Glomerular endothelial cell (primary cell): Measurements from ENCODE around the gene MROH2B. TPM values are rescaled to one million over a fixed set of nuclear protein-coding genes. Genes with fewer than 3 reads are reported as not detected.
"Not testable (repeated sequence)": the region's sequence is repeated elsewhere in the genome, so short reads cannot be mapped to it uniquely, and the experiment has no call there.

Experiments used
- DNase-seq: peaks from one replicate; pipeline ENCODE4 v3.0.0-alpha.2; 2011; ENCODE audit warnings: low read depth, low spot score; ENCODE audit errors: extremely low read depth
- total RNA-seq: library from RNA; depleted of rRNA; stranded (reverse); fragments of >200 nt; gene quantifications from 2 replicates; pipeline ENCODE4 v1.2.3, GENCODE V29; 2015

Gene MROH2B
- total RNA-seq, 1 donor from 2014 or later = not detected

GRCh38 chr5:41032973-41033372, 38.2 kb downstream of the MROH2B start:
- no peak for DNase-seq

DNA sequence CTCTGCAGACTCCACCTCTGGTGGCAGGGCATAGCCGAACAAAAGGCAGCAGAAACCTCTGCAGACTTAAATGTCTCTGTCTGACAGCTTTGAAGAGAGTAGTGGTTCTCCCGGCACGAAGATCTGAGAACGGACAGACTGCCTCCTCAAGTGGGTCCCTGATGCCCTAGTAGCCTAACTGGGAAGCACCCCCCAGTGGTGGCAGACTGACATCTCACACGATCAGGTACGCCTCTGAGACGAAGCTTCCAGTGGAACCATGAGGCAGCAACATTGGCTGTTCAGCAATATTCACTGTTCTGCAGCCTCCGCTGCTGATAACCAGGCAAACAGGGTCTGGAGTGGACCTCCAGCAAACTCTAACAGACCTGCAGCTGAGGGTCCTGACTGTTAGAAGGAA, 48.5 kb downstream of the MROH2B start:
- DNase-seq = not testable (repeated sequence)

DNA sequence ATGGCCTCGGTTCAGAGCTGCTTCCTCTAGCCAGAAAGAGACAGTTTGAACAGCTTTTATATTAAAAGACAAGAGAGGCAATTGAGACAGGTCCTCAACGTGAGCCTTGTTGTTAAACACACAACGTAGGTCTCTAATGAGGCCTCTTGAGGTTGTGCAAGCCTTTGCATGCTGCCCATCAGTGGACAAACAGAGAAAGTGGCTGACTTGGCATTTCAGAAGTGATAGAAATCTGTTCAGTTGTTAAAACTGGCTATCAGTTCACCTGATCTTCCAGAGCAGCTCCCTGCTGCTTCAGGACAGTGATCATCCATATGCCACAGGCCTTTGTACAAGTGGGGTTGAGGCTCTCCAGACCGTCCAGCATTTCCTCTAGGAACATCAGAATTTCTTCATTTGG, 58.8 kb downstream of the MROH2B start:
- no peak for DNase-seq

GRCh38 chr5:41010572-41010971, 60.6 kb downstream of the MROH2B start:
- no peak for DNase-seq

DNA sequence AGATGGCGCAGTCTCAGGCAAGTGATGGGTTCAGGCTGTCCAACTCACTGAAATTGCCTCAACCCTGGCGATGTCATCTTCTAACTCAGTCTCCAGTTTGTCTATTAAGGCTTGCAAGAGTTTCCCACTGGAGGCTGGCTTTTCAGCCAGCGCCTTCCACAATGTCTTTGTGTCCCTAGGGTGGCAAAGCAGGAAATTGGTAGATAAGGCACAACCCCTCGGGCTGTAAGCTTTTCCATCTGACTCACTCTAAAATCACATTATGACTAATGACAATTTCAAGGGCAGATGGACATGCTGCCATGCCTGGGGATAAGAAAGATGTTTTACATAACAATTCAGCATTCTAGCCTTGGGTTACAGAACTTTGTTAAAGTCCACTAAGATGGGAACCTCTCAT, 61.9 kb downstream of the MROH2B start:
- DNase-seq = no peak

DNA sequence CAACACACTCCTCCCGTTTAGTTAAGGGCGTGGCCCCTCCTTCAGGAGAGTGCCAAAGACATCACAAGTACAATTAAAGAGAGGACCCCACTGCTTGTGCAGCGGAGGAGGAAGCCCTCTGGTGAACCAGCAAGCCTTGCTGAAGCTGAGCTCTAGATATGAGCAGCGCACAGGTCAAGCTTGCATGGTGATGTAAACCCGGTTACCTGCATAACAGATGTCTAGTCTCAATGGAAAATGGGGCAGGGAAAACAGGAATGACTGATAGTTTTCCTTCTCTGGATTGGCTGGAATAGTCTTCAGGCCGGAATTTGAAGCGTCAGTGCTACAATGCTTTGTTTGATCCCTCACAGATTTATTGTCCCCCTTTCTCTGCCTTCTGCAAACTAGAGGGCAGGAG, 66.2 kb downstream of the MROH2B start:
- no peak for DNase-seq

DNA sequence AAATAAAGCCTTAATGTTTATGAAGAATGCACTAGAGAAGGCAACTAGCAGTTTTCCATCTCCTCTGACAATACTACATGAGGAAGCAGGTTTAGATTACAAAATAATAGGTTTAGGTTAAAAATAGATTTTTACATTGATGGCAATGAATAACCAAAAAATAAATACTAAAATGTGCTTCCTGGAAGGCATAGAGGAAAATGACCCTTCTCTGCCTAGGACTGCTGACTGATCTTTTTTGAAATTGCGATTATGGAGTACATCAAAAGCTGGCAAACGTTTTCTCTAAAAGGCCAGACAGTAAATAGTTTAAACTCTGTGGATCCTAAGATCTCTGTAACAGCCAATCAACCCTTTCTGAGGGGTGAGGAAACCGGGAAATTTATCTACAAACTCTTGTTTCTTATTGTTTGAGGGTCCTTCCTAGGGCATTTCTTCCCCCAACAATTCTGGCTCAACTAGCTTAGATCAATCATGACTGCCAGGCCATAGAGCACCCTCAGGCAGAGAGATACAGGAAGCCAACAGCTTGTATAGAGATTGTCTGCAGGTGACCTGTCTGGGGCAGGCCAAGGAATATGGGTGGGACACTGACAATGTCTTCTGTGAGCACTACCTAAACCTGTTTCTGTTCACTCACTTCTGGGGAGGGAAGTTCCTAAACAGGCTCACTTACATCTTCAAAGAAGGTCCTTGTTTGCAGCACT, 67.3 kb downstream of the MROH2B start:
- no peak for DNase-seq

- DNase-seq = no peak
Observed at GRCh38 chr5:40999966-41000365, 71.2 kb downstream of the MROH2B start.

- no peak for DNase-seq
Observed at GRCh38 chr5:40999142-40999541, 72.0 kb downstream of the MROH2B start.

DNA sequence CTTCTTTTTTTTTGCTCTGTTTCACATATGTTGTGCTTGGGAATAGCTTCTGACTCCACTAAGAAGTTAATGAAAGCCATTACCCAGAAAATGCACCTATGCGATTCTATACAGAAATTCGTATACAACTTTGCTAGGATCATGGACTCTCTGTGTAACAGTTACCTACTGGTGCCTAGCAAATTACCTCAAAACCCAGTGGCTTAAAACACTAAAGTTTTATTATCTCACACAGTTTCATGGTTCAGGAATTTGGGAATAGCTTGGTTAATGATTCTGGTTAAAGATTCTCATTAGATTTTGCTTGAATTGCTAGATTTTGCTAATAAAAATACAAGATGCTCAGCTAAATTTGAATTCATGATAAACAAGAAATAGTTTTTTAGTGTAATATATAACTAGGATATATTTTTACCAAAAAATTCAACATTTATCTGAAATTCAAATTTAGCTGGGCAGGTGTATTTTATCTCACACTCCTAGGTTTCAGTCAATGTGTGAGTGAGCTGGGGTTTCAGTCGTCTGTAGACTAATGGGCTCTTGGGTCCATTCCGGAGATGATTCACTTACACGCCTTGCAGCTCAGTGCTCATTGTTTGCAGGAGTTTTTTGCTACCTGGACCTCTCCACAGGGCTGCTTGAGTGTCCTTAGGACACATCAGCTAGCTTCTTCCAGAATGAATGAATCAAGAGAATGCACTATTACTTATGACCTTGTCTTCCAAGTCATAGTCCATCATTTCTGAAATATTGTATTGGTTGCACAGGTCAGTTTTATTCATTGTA, 75.1 kb downstream of the MROH2B start:
- DNase-seq = no peak

- DNase-seq = no peak
Observed at GRCh38 chr5:40991981-40992559, 79.1 kb downstream of the MROH2B start.

DNA sequence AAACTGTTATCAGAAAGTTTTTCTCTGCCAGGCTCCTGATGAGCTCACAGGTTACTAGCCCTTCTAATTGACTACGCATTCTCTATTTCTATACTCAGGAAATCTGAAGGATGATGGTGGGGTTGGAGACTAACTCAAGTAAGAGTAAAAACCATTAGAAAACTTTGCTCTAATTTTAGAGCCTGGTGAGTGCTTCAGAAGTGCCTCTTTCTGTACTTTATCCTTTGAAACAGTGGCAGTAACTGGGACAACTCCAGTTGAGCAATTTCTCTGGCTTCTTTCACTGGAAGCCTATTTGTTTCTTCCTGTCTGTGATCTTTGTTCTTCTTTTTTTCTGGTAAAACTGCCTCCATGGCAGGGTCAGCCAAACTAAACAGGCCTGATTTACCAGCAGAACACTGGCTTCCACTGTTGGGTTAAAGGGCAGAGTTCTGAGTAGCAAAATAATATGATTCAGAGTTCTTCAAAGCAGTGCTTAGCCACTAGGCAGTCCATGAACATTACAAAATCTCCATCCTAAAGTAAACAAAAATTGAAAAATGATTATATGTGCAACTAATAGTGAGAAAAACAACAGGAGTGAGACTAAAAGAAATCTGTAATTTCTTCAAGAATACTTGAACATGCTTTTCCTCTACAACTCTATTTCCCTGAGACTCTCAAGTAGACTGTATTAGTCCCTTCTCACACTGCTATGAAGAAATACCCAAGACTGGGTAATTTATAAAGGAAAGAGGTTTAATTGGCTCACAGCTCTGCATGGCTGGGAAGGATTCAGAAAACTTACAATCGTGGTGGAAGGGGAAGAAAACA, 79.8 kb downstream of the MROH2B start:
- no peak for DNase-seq

- no peak for DNase-seq
Observed at GRCh38 chr5:40988746-40989510, 82.2 kb downstream of the MROH2B start.

DNA sequence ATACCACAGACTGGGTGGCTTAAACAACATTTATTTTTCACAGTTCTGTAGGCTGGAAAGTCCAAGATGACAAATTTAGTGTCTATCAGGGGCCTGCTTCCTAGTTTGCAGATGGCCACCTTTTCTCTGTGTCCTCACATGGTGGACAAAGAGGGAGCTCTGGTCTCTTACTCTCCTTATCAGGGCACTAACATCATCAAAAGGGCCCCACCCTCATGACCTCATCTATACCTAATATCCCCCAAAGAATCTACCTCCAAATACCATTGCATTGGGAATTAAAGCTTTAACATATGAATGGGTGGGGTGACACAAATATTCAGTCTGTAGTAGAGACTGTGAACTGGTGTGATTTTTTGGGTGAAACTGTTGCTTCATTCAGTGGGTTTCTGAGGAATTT, 83.8 kb downstream of the MROH2B start:
- no peak for DNase-seq

GRCh38 chr5:40986666-40987065, 84.5 kb downstream of the MROH2B start:
- no peak for DNase-seq

DNA sequence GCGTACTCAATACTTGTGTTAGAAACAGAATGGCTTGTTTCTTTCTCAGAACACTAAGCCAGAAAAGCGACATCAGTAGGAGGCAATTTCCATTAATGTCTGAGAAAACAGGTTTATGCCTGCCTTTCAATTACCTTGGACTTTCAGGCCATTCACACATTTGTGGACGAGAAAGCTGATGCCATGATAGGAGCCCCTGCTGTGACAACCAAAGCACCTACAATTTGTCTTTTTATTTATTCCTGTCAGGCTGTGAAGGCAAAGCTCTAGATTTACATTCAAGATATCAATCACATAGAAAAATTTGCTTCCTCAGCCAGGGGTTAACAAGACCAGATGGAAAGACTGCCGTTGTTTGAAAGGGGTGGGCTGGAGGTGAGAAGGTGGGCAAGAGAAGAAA, 85.6 kb downstream of the MROH2B start:
- no peak for DNase-seq

GRCh38 chr5:40984884-40985283, 86.3 kb downstream of the MROH2B start:
- DNase-seq = no peak

GRCh38 chr5:40983781-40984180, 87.4 kb downstream of the MROH2B start:
- DNase-seq = no peak

DNA sequence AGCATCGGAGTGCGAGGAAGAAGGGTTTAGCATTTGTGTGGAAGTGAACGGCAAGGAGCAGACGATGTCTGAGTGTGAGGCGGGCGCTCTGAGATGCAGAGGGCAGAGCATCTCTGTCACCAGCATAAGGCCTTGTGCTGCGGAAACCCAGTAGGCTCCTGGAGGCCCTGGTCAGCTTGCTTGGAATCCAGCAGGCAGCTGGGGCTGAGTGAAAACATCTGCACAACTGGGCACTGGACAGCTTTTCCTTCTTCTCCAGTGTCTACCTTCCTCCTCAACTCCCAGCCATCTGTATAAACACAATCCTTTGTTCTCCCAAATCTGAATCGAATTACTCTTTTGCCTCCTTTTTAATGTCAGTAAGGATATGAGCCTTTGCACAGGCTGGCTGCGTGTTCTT, 89.7 kb downstream of the MROH2B start:
- no peak for DNase-seq

- DNase-seq = no peak
Observed at GRCh38 chr5:40976836-40977235, 94.3 kb downstream of the MROH2B start.
